ENCODE results near the gene ITM2A.

Gene ITM2A

DNA sequence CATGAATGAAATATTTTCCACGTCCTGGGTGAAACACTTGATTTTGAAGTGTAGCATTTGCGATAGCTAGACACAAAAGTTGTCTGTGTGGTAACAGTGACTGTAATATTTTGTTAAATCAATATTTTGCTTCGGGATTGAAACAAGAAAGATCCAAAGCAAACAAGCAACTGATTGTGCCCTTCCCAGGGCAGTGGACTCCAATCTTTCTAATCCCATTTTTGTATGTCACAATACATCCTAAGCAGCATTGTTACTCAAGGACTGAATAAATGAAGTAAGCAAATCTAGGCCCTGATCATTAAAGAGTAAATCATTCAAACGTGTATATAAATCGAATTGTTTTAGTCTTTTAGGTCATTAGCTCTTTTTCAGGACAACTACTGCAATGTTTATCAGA is 2.8 kb downstream of the ITM2A start:
- H3K27me3 Mint-ChIP-seq = no peaks in the 10 kb centered on the region
- no peaks in the 10 kb centered on the region for H3K9me3 Mint-ChIP-seq
- no peak for ATAC-seq
- H3K27ac Mint-ChIP-seq = no peak overlapping the region
- peaks cover 18% of the 10 kb centered on the region for H3K4me1 Mint-ChIP-seq
- no peak overlapping the region for H3K4me3 Mint-ChIP-seq
- H3K36me3 Mint-ChIP-seq = peaks cover 15% of the 10 kb centered on the region

DNA sequence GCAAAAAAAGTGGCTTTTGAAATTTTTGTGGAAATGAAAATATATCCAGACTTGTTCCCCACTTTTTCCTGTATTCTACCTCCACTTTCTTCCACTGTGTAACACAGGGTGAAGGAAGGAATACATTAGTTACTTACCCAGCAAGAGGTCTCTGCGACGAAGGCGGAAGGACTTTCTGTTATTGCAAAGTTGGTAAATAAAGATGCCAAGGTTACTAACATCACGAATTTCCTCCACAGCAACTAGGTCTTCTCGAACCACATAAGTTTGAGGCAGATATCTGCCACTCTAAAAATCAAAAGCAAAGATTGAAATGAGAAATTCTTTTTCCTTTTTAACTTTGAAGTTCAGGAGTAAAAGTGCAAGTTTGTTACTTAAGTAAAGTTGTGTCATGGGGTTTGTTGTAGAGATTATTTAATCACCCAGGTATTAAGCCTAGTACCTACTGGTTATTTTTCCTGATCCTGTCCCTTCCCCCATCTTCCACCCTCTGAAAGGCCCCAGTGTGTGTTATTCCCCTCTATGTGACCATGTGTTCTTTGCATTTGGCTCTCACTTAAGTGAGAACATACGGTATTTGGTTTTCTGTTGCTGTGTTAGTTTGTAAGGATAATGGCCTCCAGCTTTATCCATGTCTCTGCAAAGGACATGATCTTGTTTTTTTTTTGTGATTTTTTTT is 5.8 kb downstream of the ITM2A start:
- H3K27me3 Mint-ChIP-seq = no peaks in the 10 kb centered on the region
- H3K9me3 Mint-ChIP-seq = no peaks in the 10 kb centered on the region
- no peak overlapping the region for H3K27ac Mint-ChIP-seq
- no peak overlapping the region for H3K4me3 Mint-ChIP-seq
- H3K4me1 Mint-ChIP-seq = peaks cover 7% of the 10 kb centered on the region
- peaks cover 24% of the 10 kb centered on the region for H3K36me3 Mint-ChIP-seq
- no peak for ATAC-seq

DNA sequence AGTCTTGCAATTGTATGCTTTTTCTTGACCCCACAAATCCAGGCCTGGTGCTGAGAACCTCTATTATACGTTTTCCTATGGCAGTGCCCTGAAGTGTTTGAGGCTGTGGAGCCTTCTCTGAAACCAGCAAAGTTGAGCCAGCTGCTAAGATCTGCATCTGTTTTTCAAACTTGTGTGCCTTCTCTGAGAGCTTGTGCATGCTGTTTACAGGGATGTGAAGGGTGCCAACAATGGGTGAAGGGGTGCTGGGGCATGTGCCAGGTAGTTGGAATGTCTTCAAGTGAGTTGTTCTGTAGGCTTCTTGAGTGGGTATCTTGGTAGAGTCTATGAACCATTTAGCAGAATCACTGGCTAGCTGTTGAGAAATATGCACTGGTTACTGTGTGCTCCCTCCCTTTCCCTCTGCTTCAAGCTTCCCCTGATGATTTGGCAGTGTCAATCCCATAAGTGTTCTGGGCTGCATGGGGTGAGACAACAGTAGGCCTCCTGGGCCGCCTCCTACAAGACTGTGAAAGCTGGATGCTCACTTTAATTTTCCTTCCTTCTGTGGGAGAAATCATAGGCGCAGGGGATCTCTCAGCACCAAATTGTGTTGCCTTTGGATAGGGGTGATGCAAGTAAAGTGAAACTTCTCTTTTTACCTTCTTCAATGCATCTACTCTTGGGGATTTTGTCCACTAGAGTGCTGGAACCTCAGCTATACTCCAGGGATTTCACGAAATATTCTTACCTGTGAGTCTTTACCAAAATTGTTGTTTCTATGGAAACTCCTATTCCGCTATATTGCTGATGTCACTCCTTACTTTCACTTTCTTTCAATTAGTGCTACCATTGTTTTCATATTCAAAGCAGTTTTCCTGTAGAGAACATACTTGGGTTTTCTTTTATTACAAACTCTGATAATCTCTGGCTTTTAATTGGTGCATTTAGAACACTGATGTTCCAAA is 30.0 kb downstream of the ITM2A start:
- H3K27ac Mint-ChIP-seq = no peak overlapping the region
- H3K9me3 Mint-ChIP-seq = no peaks in the 10 kb centered on the region
- no peaks in the 10 kb centered on the region for H3K27me3 Mint-ChIP-seq
- H3K36me3 Mint-ChIP-seq = no peaks in the 10 kb centered on the region
- ATAC-seq = no peak
- peak overlapping the region; percentile 50 for H3K4me3 Mint-ChIP-seq
- H3K4me1 Mint-ChIP-seq = peaks cover 4% of the 10 kb centered on the region

DNA sequence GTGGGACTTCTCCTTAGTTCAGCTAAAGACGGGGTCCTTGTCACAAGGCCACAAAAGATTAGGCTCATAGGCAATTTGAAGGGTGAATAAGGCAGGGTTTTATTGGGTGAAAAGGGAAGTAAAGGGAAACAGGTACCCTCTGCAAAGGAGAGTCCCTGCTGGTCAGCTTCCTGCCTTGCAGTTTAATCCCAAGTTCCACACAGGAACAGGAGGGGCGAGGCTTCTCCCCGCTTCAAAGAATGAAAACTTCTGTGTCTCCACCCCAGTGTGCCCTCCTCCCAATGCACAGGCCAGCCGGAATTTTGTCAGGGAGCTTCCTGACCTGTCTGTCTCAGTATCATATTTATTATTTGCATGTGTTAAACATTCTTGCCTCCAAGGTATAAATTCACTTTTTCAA is 37.1 kb downstream of the ITM2A start:
- no peaks in the 10 kb centered on the region for H3K9me3 Mint-ChIP-seq
- H3K4me3 Mint-ChIP-seq = no peak overlapping the region
- H3K27me3 Mint-ChIP-seq = no peaks in the 10 kb centered on the region
- H3K36me3 Mint-ChIP-seq = no peaks in the 10 kb centered on the region
- no peak for ATAC-seq
- H3K27ac Mint-ChIP-seq = no peak overlapping the region
- peaks cover 10% of the 10 kb centered on the region for H3K4me1 Mint-ChIP-seq

DNA sequence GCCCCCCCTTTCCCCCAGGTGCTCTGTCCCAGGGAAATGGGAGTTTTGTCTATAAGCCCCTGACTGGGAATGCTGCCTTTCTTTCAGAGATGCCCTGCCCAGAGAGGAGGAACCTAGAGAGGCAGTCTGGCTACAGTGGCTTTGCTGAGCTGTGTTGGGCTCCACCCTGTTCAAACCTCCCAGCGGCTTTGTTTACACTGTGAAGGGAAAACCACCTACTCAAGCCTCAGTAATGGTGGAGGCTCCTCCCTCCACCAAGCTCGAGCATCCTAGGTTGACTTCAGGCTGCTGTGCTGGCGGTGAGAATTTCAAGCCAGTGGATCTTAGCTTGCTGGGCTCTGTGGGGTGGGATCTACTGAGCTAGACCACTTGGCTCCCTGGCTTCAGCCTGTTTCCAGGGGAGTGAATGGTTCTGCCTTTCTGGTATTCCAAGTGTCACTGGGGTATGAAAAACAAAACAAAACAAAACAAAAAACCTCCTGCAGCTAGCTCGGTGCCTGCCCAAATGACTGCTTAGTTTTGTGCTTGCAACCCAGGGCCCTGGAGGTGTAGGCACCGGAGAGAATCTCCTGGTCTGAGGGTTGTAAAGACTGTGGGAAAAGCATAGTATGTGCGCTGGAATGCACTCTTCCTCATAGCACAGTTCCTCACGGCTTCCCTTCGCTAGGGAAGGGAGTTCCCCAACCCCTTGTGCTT is 41.7 kb downstream of the ITM2A start:
- no peaks in the 10 kb centered on the region for H3K4me1 Mint-ChIP-seq
- no peak overlapping the region for H3K4me3 Mint-ChIP-seq
- H3K9me3 Mint-ChIP-seq = no peaks in the 10 kb centered on the region
- H3K36me3 Mint-ChIP-seq = no peaks in the 10 kb centered on the region
- H3K27me3 Mint-ChIP-seq = no peaks in the 10 kb centered on the region
- ATAC-seq = no peak
- H3K27ac Mint-ChIP-seq = no peak overlapping the region

Data from stimulated activated memory B cell treated with anti-CD40 and anti-IgM and Interleukin-4, amounts not matched to agents 10 μg/mL and 1 μg/mL and 100 μg/mL, for 72 hours (primary cell).